HEK293 (cell line): Measurements from ENCODE around the gene VASN.

ENCODE experiments used
- CTCF ChIA-PET: fragments of 350-600 bp; formaldehyde crosslinking; extraction: SDS; loops from one replicate; lab custom pipeline; 2021; ENCODE audit warnings: antibody characterized with exemption; lab: Yijun Ruan, JAX
- POLR2A ChIA-PET: fragments of 300-600 bp; formaldehyde crosslinking; extraction: SDS; loops from one replicate; lab custom pipeline; 2020; ENCODE audit warnings: antibody characterized with exemption, inconsistent platforms; lab: Yijun Ruan, JAX
- H3K27ac ChIP-seq: fragments of 200-500 bp; sonication (Bioruptor generic); 2 replicates; pipeline ENCODE4 v1.5.1; 2014; ENCODE audit warnings: low read depth, low read length, control low read depth, inconsistent platforms; ENCODE audit errors: extremely low read depth
- H3K36me3 ChIP-seq, 2 experiments: fragments of 200-500 bp in 1 of 2; sonication (Bioruptor generic) in 1 of 2; 1 replicate in 1 of 2; 2 replicates in 1 of 2; pipeline ENCODE4 v1.5.1; 2014 to 2017; ENCODE audit warnings: inconsistent platforms in 2 of 2, low read length in 2 of 2; ENCODE audit not compliant: control insufficient read depth in 2 of 2, insufficient read depth in 1 of 2
- H3K4me1 ChIP-seq: fragments of 200-500 bp; sonication (Bioruptor generic); 2 replicates; pipeline ENCODE4 v1.5.1; 2014; ENCODE audit warnings: mild to moderate bottlenecking, low read length, inconsistent platforms; ENCODE audit not compliant: control insufficient read depth, insufficient read depth
- H3K4me3 ChIP-seq: 2 replicates; pipeline ENCODE4 v1.5.1; 2011; ENCODE audit warnings: low read depth, mild to moderate bottlenecking, control low read depth, low read length, moderate library complexity
- H3K9me3 ChIP-seq: fragments of 200-500 bp; sonication (Bioruptor generic); 2 replicates; pipeline ENCODE4 v1.5.1; 2014; ENCODE audit warnings: low read depth, low read length, inconsistent platforms; ENCODE audit not compliant: control insufficient read depth, insufficient read depth
- RBAK ChIP-seq: fragments of 450-650 bp; formaldehyde crosslinking; IDR thresholded peaks from 2 replicates; pipeline ENCODE4 v1.5.1; 2016; ENCODE audit warnings: missing biosample characterization, missing genetic modification characterization
- SALL2 ChIP-seq: fragments of 450-650 bp; formaldehyde crosslinking; IDR thresholded peaks from 2 replicates; pipeline ENCODE4 v1.5.0; 2017; ENCODE audit warnings: missing biosample characterization, mild to moderate bottlenecking, missing genetic modification characterization, borderline replicate concordance
- SP2 ChIP-seq: fragments of 450-650 bp; formaldehyde crosslinking; IDR thresholded peaks from 2 replicates; pipeline ENCODE4 v1.5.1; 2016; ENCODE audit warnings: missing biosample characterization, missing genetic modification characterization
- ZBTB20 ChIP-seq: fragments of 450-650 bp; formaldehyde crosslinking; IDR thresholded peaks from 2 replicates; pipeline ENCODE4 v1.5.1; 2016; ENCODE audit warnings: missing biosample characterization, missing genetic modification characterization
- ZBTB21 ChIP-seq: fragments of 450-650 bp; formaldehyde crosslinking; IDR thresholded peaks from 2 replicates; pipeline ENCODE4 v1.5.1; 2017; ENCODE audit warnings: missing biosample characterization, missing genetic modification characterization
- ZNF140 ChIP-seq: fragments of 450-650 bp; formaldehyde crosslinking; IDR thresholded peaks from 2 replicates; pipeline ENCODE4 v1.5.1; 2016; ENCODE audit warnings: missing biosample characterization, missing genetic modification characterization
- ZNF302 ChIP-seq: fragments of 450-650 bp; formaldehyde crosslinking; IDR thresholded peaks from 2 replicates; pipeline ENCODE4 v1.5.1; 2016; ENCODE audit warnings: missing biosample characterization, missing genetic modification characterization, low read depth
- ZNF510 ChIP-seq: fragments of 450-650 bp; formaldehyde crosslinking; IDR thresholded peaks from 2 replicates; pipeline ENCODE4 v1.5.1; 2018; ENCODE audit warnings: mild to moderate bottlenecking, missing genetic modification characterization, missing biosample characterization; ENCODE audit not compliant: insufficient replicate concordance
- ZNF560 ChIP-seq: fragments of 450-650 bp; formaldehyde crosslinking; IDR thresholded peaks from 2 replicates; pipeline ENCODE4 v1.5.1; 2017; ENCODE audit warnings: missing biosample characterization, missing genetic modification characterization, borderline replicate concordance
- ZNF600 ChIP-seq: fragments of 450-650 bp; formaldehyde crosslinking; IDR thresholded peaks from 2 replicates; pipeline ENCODE4 v1.5.1; 2016; ENCODE audit warnings: missing biosample characterization, missing genetic modification characterization
- ZNF658 ChIP-seq: fragments of 450-650 bp; formaldehyde crosslinking; IDR thresholded peaks from 2 replicates; pipeline ENCODE4; 2016; ENCODE audit warnings: missing biosample characterization, missing genetic modification characterization
- TF ChIP-seq, protein P1 (sequence below): fragments of 450-650 bp; formaldehyde crosslinking; IDR thresholded peaks from 2 replicates; pipeline ENCODE4 v1.5.1; 2016; ENCODE audit warnings: missing biosample characterization, missing genetic modification characterization, low read depth
- TF ChIP-seq, protein P2 (sequence below): fragments of 450-650 bp; formaldehyde crosslinking; IDR thresholded peaks from 2 replicates; pipeline ENCODE4 v1.5.1; 2016; ENCODE audit warnings: missing biosample characterization, missing genetic modification characterization
- TF ChIP-seq, protein P3 (sequence below): fragments of 450-650 bp; formaldehyde crosslinking; IDR thresholded peaks from 2 replicates; pipeline ENCODE4 v1.5.1; 2016; ENCODE audit warnings: missing biosample characterization, missing genetic modification characterization

VASN gene

DNA sequence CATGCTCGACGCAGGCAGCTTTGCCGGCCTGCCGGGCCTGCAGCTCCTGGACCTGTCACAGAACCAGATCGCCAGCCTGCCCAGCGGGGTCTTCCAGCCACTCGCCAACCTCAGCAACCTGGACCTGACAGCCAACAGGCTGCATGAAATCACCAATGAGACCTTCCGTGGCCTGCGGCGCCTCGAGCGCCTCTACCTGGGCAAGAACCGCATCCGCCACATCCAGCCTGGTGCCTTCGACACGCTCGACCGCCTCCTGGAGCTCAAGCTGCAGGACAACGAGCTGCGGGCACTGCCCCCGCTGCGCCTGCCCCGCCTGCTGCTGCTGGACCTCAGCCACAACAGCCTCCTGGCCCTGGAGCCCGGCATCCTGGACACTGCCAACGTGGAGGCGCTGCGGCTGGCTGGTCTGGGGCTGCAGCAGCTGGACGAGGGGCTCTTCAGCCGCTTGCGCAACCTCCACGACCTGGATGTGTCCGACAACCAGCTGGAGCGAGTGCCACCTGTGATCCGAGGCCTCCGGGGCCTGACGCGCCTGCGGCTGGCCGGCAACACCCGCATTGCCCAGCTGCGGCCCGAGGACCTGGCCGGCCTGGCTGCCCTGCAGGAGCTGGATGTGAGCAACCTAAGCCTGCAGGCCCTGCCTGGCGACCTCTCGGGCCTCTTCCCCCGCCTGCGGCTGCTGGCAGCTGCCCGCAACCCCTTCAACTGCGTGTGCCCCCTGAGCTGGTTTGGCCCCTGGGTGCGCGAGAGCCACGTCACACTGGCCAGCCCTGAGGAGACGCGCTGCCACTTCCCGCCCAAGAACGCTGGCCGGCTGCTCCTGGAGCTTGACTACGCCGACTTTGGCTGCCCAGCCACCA is 9.7 kb downstream of the VASN start:
- H3K36me3 ChIP-seq: peaks cover 0 to 32% of the 10 kb centered on the region in 2 experiments; a peak in 1 of 3 replicates
- H3K4me1 ChIP-seq: no peaks in the 10 kb centered on the region
- no peaks in the 10 kb centered on the region for H3K9me3 ChIP-seq
- no peak overlapping the region for H3K27ac ChIP-seq
- TF ChIP-seq, protein P1, sequence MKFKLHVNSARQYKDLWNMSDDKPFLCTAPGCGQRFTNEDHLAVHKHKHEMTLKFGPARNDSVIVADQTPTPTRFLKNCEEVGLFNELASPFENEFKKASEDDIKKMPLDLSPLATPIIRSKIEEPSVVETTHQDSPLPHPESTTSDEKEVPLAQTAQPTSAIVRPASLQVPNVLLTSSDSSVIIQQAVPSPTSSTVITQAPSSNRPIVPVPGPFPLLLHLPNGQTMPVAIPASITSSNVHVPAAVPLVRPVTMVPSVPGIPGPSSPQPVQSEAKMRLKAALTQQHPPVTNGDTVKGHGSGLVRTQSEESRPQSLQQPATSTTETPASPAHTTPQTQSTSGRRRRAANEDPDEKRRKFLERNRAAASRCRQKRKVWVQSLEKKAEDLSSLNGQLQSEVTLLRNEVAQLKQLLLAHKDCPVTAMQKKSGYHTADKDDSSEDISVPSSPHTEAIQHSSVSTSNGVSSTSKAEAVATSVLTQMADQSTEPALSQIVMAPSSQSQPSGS (tag by site-specific recombination): no peak
- TF ChIP-seq ZNF140: no peak
- no peak for TF ChIP-seq ZNF560 (tag by site-specific recombination)
- no peak for TF ChIP-seq ZBTB20 (tag by site-specific recombination)
- POLR2A ChIA-PET: no interaction called here
- CTCF ChIA-PET: interaction anchor here (0.6 to 1.2 kb wide), 2 partner anchors 22 to 1210 kb away, joined by 3 to 4 read pairs; no protein-coding TSS in a partner anchor
- no peak overlapping the region for H3K4me3 ChIP-seq

DNA sequence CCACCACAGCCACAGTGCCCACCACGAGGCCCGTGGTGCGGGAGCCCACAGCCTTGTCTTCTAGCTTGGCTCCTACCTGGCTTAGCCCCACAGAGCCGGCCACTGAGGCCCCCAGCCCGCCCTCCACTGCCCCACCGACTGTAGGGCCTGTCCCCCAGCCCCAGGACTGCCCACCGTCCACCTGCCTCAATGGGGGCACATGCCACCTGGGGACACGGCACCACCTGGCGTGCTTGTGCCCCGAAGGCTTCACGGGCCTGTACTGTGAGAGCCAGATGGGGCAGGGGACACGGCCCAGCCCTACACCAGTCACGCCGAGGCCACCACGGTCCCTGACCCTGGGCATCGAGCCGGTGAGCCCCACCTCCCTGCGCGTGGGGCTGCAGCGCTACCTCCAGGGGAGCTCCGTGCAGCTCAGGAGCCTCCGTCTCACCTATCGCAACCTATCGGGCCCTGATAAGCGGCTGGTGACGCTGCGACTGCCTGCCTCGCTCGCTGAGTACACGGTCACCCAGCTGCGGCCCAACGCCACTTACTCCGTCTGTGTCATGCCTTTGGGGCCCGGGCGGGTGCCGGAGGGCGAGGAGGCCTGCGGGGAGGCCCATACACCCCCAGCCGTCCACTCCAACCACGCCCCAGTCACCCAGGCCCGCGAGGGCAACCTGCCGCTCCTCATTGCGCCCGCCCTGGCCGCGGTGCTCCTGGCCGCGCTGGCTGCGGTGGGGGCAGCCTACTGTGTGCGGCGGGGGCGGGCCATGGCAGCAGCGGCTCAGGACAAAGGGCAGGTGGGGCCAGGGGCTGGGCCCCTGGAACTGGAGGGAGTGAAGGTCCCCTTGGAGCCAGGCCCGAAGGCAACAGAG is 10.5 kb downstream of the VASN start:
- no peaks in the 10 kb centered on the region for H3K9me3 ChIP-seq
- H3K4me1 ChIP-seq: no peaks in the 10 kb centered on the region
- peaks cover 0 to 35% of the 10 kb centered on the region in 2 experiments; a peak in 1 of 3 replicates for H3K36me3 ChIP-seq
- TF ChIP-seq, protein P2, sequence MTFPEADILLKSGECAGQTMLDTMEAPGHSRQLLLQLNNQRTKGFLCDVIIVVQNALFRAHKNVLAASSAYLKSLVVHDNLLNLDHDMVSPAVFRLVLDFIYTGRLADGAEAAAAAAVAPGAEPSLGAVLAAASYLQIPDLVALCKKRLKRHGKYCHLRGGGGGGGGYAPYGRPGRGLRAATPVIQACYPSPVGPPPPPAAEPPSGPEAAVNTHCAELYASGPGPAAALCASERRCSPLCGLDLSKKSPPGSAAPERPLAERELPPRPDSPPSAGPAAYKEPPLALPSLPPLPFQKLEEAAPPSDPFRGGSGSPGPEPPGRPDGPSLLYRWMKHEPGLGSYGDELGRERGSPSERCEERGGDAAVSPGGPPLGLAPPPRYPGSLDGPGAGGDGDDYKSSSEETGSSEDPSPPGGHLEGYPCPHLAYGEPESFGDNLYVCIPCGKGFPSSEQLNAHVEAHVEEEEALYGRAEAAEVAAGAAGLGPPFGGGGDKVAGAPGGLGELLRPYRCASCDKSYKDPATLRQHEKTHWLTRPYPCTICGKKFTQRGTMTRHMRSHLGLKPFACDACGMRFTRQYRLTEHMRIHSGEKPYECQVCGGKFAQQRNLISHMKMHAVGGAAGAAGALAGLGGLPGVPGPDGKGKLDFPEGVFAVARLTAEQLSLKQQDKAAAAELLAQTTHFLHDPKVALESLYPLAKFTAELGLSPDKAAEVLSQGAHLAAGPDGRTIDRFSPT (tag by site-specific recombination): peak; percentile 48; the same call in 1 of the 2 replicates
- no peak for TF ChIP-seq ZNF600
- H3K27ac ChIP-seq: no peak overlapping the region
- POLR2A ChIA-PET: no interaction called here
- CTCF ChIA-PET: no interaction called here
- no peak overlapping the region for H3K4me3 ChIP-seq

DNA sequence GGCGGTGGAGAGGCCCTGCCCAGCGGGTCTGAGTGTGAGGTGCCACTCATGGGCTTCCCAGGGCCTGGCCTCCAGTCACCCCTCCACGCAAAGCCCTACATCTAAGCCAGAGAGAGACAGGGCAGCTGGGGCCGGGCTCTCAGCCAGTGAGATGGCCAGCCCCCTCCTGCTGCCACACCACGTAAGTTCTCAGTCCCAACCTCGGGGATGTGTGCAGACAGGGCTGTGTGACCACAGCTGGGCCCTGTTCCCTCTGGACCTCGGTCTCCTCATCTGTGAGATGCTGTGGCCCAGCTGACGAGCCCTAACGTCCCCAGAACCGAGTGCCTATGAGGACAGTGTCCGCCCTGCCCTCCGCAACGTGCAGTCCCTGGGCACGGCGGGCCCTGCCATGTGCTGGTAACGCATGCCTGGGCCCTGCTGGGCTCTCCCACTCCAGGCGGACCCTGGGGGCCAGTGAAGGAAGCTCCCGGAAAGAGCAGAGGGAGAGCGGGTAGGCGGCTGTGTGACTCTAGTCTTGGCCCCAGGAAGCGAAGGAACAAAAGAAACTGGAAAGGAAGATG is 11.2 kb downstream of the VASN start:
- peaks cover 0 to 40% of the 10 kb centered on the region in 2 experiments; a peak in 1 of 3 replicates for H3K36me3 ChIP-seq

DNA sequence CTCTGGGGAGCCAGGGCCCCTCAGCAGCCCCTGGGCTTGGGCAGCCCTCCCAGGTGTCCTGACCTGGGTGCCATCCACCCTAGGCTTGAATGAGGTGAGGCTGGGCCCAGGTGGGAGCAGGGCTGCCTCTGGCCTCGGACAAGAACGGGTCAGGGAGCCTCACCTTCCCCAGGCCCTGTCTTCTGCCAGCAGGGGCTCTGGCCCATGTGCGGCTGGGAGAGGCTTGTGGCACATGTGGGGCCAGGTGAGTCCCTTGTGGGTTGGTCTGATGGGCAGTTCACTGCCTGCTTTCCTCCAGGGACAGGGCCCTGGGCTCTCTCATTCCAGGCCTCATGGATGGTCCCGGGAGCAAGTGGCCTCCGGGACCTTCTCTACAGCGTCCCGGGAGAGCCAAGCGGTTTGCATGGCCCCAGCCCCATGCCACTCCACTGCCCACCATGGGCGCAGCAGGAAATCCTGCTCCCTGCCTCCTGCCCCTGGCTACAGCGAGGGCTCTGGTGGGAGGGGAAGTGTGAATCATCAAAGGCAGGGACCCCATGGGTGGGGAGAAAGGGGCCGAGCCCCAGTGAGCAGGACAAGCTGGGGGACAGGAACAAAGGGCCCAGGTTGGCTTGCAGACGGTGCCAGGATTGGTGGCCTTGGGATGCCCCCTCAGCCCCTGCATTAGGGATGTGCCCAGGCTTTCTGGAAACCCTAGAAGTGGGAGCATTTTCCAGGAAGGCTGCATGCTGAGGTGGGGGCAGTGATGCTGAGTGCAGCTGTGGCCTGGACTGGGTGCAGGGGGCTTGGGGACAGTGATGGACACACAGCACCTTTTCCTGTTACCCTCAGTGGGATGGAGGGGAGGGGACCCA is 12.2 kb downstream of the VASN start:
- Histone ChIP-seq H3K4me3 (no peak overlapping the region), H3K4me1 (no peaks in the 10 kb centered on the region), H3K27ac (no peak overlapping the region), H3K36me3 (peaks cover 0 to 45% of the 10 kb centered on the region in 2 experiments; a peak in 1 of 3 replicates), H3K9me3 (no peaks in the 10 kb centered on the region)
- TF ChIP-seq, protein P3, sequence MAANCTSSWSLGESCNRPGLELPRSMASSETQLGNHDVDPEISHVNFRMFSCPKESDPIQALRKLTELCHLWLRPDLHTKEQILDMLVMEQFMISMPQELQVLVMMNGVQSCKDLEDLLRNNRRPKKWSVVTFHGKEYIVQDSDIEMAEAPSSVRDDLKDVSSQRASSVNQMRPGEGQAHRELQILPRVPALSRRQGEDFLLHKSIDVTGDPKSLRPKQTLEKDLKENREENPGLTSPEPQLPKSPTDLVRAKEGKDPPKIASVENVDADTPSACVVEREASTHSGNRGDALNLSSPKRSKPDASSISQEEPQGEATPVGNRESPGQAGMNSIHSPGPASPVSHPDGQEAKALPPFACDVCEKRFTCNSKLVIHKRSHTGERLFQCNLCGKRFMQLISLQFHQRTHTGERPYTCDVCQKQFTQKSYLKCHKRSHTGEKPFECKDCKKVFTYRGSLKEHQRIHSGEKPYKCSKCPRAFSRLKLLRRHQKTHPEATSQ: no peak
- TF ChIP-seq SALL2 (no peak), ZNF510 (no peak), ZNF658 (tag by site-specific recombination) (no peak)
- POLR2A ChIA-PET: no interaction called here
- CTCF ChIA-PET: no interaction called here

More for the DNA sequence above, 11.2 kb downstream of the VASN start:
- Histone ChIP-seq H3K4me1 (no peaks in the 10 kb centered on the region), H3K4me3 (no peak overlapping the region), H3K9me3 (no peaks in the 10 kb centered on the region), H3K27ac (no peak overlapping the region)
- ChIA-PET POLR2A (no interaction called here), CTCF (interaction anchor here (0.6 kb wide), 1 partner anchor 28 kb away, joined by 4 read pairs; no protein-coding TSS in a partner anchor)
- 0 out of 2 replicates have a peak, but pooled peaks have one; percentile 2 for TF ChIP-seq SP2 (tag by site-specific recombination)
- TF ChIP-seq ZBTB21 (tag by site-specific recombination): no peak
- TF ChIP-seq ZNF302 (tag by site-specific recombination): no peak
- TF ChIP-seq RBAK (tag by site-specific recombination): no peak
